Epithelial cell of proximal tubule (primary cell): ENCODE results near the gene SH3D19. TPM values are rescaled to one million over a fixed set of nuclear protein-coding genes. Genes with fewer than 3 reads are reported as not detected.
"Not testable (repeated sequence)": the region's sequence is repeated elsewhere in the genome, so short reads cannot be mapped to it uniquely, and the experiment has no call there.

Experiments
- DNase-seq: peaks from one replicate; pipeline ENCODE4 v3.0.0-alpha.2; 2011; ENCODE audit warnings: low read depth
- H3K4me3 ChIP-seq: 2 replicates; pipeline ENCODE4 v1.5.1; 2011; ENCODE audit warnings: low read depth, mild to moderate bottlenecking, low read length
- CTCF ChIP-seq: conservative IDR thresholded peaks from 2 replicates; pipeline ENCODE4 v1.5.1; 2012; ENCODE audit warnings: low read depth, mild to moderate bottlenecking, low read length
- total RNA-seq: library from RNA; depleted of rRNA; stranded (reverse); fragments of >200 nt; gene quantifications from 2 replicates; pipeline ENCODE4 v1.2.3, GENCODE V29; 2015

SH3D19 gene
- total RNA-seq, 1 donor from 2014 or later, result 14.8 TPM

GRCh38 chr4:151260526-151260925 lies 64.9 kb downstream of the SH3D19 start:
- H3K4me3 ChIP-seq, result no peak overlapping the region
- no peak for DNase-seq
- TF ChIP-seq CTCF, result no peak

- DNase-seq, result no peak
- TF ChIP-seq CTCF, result no peak
- H3K4me3 ChIP-seq, result no peak overlapping the region
These were observed 65.7 kb downstream of the SH3D19 start for GRCh38 chr4:151259752-151260151.

GRCh38 chr4:151257704-151258103 lies 67.7 kb downstream of the SH3D19 start:
- TF ChIP-seq CTCF, result no peak
- no peak overlapping the region for H3K4me3 ChIP-seq
- DNase-seq, result no peak

GRCh38 chr4:151256134-151256533 lies 69.3 kb downstream of the SH3D19 start:
- no peak for DNase-seq
- TF ChIP-seq CTCF, result no peak
- H3K4me3 ChIP-seq, result no peak overlapping the region

GRCh38 chr4:151255680-151256079 lies 69.7 kb downstream of the SH3D19 start:
- not testable (repeated sequence) for DNase-seq, H3K4me3 ChIP-seq

- H3K4me3 ChIP-seq, DNase-seq: not testable (repeated sequence)
These were observed 70.2 kb downstream of the SH3D19 start for GRCh38 chr4:151255226-151255625.

DNA sequence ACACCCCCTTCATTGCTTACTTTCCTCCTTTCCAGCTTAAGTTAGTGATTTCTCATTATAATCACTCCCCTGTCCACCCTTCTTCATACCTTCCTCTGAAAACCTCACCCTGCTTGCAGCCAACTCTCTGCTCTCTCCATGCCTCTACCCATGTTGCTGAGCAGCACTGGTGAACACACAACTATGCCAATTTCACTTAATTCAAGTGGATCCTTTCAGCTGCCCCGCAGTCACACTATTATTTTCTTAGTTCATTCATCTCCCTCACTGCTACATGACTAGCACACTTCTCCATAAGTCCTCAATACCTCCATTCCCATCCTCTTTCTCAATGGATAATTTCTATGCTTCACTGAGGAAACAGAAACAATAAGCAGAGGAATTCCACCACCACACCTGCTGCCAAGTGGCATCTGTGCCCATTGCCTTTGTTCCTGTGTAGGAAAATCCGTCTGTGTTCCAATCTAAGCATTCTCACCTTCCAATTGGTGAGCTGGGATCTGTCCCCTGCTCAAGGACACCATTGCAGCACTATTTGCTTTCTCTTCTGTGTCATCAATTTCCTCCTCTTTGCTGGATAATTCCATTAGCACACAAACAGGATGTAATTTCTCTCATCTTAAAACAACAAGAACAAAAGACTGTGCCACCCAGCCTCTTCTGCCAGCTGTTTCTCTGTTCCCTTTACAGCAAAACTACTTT lies 73.7 kb downstream of the SH3D19 start:
- DNase-seq, result no peak
- no peak for TF ChIP-seq CTCF
- no peak overlapping the region for H3K4me3 ChIP-seq

GRCh38 chr4:151250706-151251105 lies 74.7 kb downstream of the SH3D19 start:
- H3K4me3 ChIP-seq, result no peak overlapping the region
- DNase-seq, result no peak
- no peak for TF ChIP-seq CTCF
